Stomach (tissue), 9 donors: Measurements from ENCODE around the gene PCSK2. TPM values are rescaled to one million over a fixed set of nuclear protein-coding genes. Genes with fewer than 3 reads are reported as not detected.

ENCODE experiments used
- DNase-seq, 2 donors: peaks; one replicate each; pipeline versions ENCODE4 v3.0.0 to v3.0.0-alpha.2; 2013 to 2019
- H3K27ac ChIP-seq, 5 donors: fragments of 200-600 bp in 4 of 5; sonication (generic) in 4 of 5; one replicate each; pipeline ENCODE4 v1.5.1; 2013 to 2019; ENCODE audit warnings: mild to moderate bottlenecking in 1 of 5, moderate library complexity in 1 of 5
- H3K27me3 ChIP-seq, 3 donors: fragments of 200-600 bp; sonication (generic); one replicate each; pipeline ENCODE4 v1.5.1; 2017 to 2019; ENCODE audit warnings: mixed run types in 1 of 3
- H3K36me3 ChIP-seq, 4 donors: fragments of 200-600 bp; sonication (generic); 1 replicate in 3 of 4; 2 replicates in 1 of 4; pipeline ENCODE4 v1.5.1; 2016 to 2019
- H3K4me1 ChIP-seq, 4 donors: fragments of 200-600 bp; sonication (generic); one replicate each; pipeline ENCODE4 v1.5.1; 2016 to 2019
- H3K4me3 ChIP-seq, 4 donors: fragments of 200-600 bp; sonication (generic) in 3 of 4; one replicate each; pipeline ENCODE4 v1.5.1; 2016 to 2019; ENCODE audit warnings: mild to moderate bottlenecking in 1 of 4
- H3K9me3 ChIP-seq, 4 donors: fragments of 200-600 bp; sonication (generic); one replicate each; pipeline ENCODE4 v1.5.1; 2016 to 2019
- CTCF ChIP-seq, 7 experiments: fragments of 450-650 bp in 4 of 7; fragments of 200-600 bp in 3 of 7; sonication (generic) in 3 of 7; IDR thresholded peaks; one replicate each; pipeline ENCODE4 v1.5.1; 2016 to 2019; ENCODE audit warnings: antibody characterized with exemption in 7 of 7, control low read depth in 2 of 7, mild to moderate bottlenecking in 1 of 7
- EP300 ChIP-seq: sonication (generic); formaldehyde crosslinking; IDR thresholded peaks from one replicate; pipeline ENCODE4 v1.6.1; 2017; ENCODE audit warnings: antibody characterized with exemption
- POLR2A ChIP-seq, 4 donors: fragments of 450-650 bp; IDR thresholded peaks; one replicate each; pipeline ENCODE4 v1.6.1; 2016; ENCODE audit warnings: antibody characterized with exemption in 4 of 4, control low read depth in 2 of 4, mild to moderate bottlenecking in 1 of 4, moderate library complexity in 1 of 4
- POLR2AphosphoS5 ChIP-seq, 3 donors: sonication (generic); formaldehyde crosslinking; IDR thresholded peaks; one replicate each; pipeline ENCODE4 v1.6.1; 2016; ENCODE audit warnings: antibody characterized with exemption in 3 of 3
- WGBS, 5 donors: extraction: QIAGEN DNeasy Blood & Tissue Kit in 3 of 5; methylation state at CpG; one replicate each; pipeline versions ENCODE4 v1.1.5 to v1.1.7; 2013 to 2018; 5-methylcytosine and 5-hydroxymethylcytosine counted together
- intact Hi-C: fragments of 100-400 bp; cut with DNase I; formaldehyde crosslinking; loops from one replicate; pipeline ENCODE4 v1.15.1; 2023; ENCODE audit warnings: low total_unique reads
- polyA plus RNA-seq, 3 donors: library from polyadenylated mRNA; stranded (reverse); fragments of 200-250 nt; gene quantifications; one replicate each; pipeline ENCODE4 v1.2.3, GENCODE V29; 2013
- total RNA-seq, 5 donors: library from RNA; depleted of rRNA; stranded (reverse); fragments of >200 nt; gene quantifications; one replicate each; pipeline versions ENCODE4 v1.1.0 to v1.2.3, GENCODE V29; 2014 to 2016
- donor health status: healthy with polysubstance abuse.
- donor health status: Bipolar disorder and iron deficiency.
- donor health status: healthy.

Gene PCSK2
- total and polyA plus RNA-seq, 8 donors = 0.15 to 3.7 (median 1.2) TPM; not detected in 2

GRCh38 chr20:17491041-17491440 is 264.2 kb downstream of the PCSK2 start:
- intact Hi-C loops = no loop called here
- WGBS, 5 donors = 80 to 93% (median 92%) methylated on average over 10 to 11 of the region's 11 CpGs
- H3K4me1 ChIP-seq = no peaks in the 10 kb centered on the region
- DNase-seq = no peak
- no peaks in the 10 kb centered on the region for H3K9me3 ChIP-seq
- TF ChIP-seq POLR2AphosphoS5 (IDR thresholded peaks at IDR 0.05) = no peak
- no peak for TF ChIP-seq CTCF (IDR thresholded peaks at IDR 0.05)
- TF ChIP-seq POLR2A (IDR thresholded peaks at IDR 0.05) = no peak
- no peak for TF ChIP-seq EP300
- no peaks in the 10 kb centered on the region for H3K36me3 ChIP-seq
- H3K27me3 ChIP-seq = no peaks in the 10 kb centered on the region
- H3K4me3 ChIP-seq = no peak overlapping the region
- no peak overlapping the region for H3K27ac ChIP-seq

- Histone ChIP-seq H3K4me3 (no peak overlapping the region), H3K4me1 (no peaks in the 10 kb centered on the region), H3K36me3 (no peaks in the 10 kb centered on the region), H3K9me3 (no peaks in the 10 kb centered on the region), H3K27me3 (no peaks in the 10 kb centered on the region), H3K27ac (no peak overlapping the region)
- WGBS, 5 donors = 91 to 95% (median 92%) methylated on average over 4 of the region's 4 CpGs
- no peak for DNase-seq
- intact Hi-C loops = no loop called here
- no peak for TF ChIP-seq CTCF (IDR thresholded peaks at IDR 0.05)
- TF ChIP-seq POLR2AphosphoS5 (IDR thresholded peaks at IDR 0.05) = no peak
- no peak for TF ChIP-seq POLR2A (IDR thresholded peaks at IDR 0.05)
- TF ChIP-seq EP300 = no peak
Measured at GRCh38 chr20:17491488-17491887, 264.6 kb downstream of the PCSK2 start.

GRCh38 chr20:17493173-17493572 is 266.3 kb downstream of the PCSK2 start:
- Histone ChIP-seq H3K27ac (no peak overlapping the region), H3K4me1 (peaks cover 0 to 7% (median 3%) of the 10 kb centered on the region in 4 donors), H3K9me3 (no peaks in the 10 kb centered on the region), H3K4me3 (no peak overlapping the region), H3K27me3 (no peaks in the 10 kb centered on the region), H3K36me3 (no peaks in the 10 kb centered on the region)
- intact Hi-C loops = no loop called here
- TF ChIP-seq POLR2A (IDR thresholded peaks at IDR 0.05) (no peak), CTCF (IDR thresholded peaks at IDR 0.05) (no peak), EP300 (no peak), POLR2AphosphoS5 (IDR thresholded peaks at IDR 0.05) (no peak)
- 72 to 93% (median 82%) methylated on average over 2 of the region's 2 CpGs for WGBS, 5 donors
- DNase-seq = no peak

GRCh38 chr20:17494201-17494600 is 267.4 kb downstream of the PCSK2 start:
- WGBS, 5 donors = 89 to 98% (median 95%) methylated on average over 7 of the region's 7 CpGs
- intact Hi-C loops = no loop called here

More at GRCh38 chr20:17494201-17494600, 267.4 kb downstream of the PCSK2 start:
- no peak for TF ChIP-seq CTCF (IDR thresholded peaks at IDR 0.05)
- TF ChIP-seq POLR2AphosphoS5 (IDR thresholded peaks at IDR 0.05) = no peak
- TF ChIP-seq EP300 = no peak
- no peak for TF ChIP-seq POLR2A (IDR thresholded peaks at IDR 0.05)
- no peak overlapping the region for H3K27ac ChIP-seq
- no peak for DNase-seq
- no peaks in the 10 kb centered on the region for H3K36me3 ChIP-seq
- H3K9me3 ChIP-seq = no peaks in the 10 kb centered on the region
- no peak overlapping the region for H3K4me3 ChIP-seq
- no peaks in the 10 kb centered on the region for H3K27me3 ChIP-seq
- H3K4me1 ChIP-seq = peaks cover 0 to 9% (median 4%) of the 10 kb centered on the region in 4 donors
